Neutrophil (primary cell): ENCODE measurements around the gene RPP14.

Source experiments
- H3K27ac ChIP-seq: fragments of 200-600 bp; sonication (generic); 2 replicates; pipeline ENCODE4 v1.5.1; 2016; ENCODE audit warnings: mild to moderate bottlenecking, moderate library complexity
- H3K27me3 ChIP-seq: fragments of 200-600 bp; sonication (generic); 2 replicates; pipeline ENCODE4 v1.6.0; 2016; ENCODE audit warnings: mild to moderate bottlenecking
- H3K36me3 ChIP-seq: fragments of 200-600 bp; sonication (generic); 2 replicates; pipeline ENCODE4 v1.5.1; 2017
- H3K4me1 ChIP-seq, 2 experiments: fragments of 200-600 bp in 1 of 2; sonication (generic) in 1 of 2; 1 replicate in 1 of 2; 2 replicates in 1 of 2; pipeline versions ENCODE4 v1.5.1 to v1.6.1; 2013 to 2016; ENCODE audit warnings: low read depth in 1 of 2, low read length in 1 of 2, mild to moderate bottlenecking in 1 of 2, moderate library complexity in 1 of 2; ENCODE audit not compliant: control insufficient read depth in 1 of 2, insufficient read depth in 1 of 2
- H3K4me3 ChIP-seq, 2 experiments: fragments of 200-600 bp in 1 of 2; sonication (generic) in 1 of 2; 1 replicate in 1 of 2; 2 replicates in 1 of 2; pipeline ENCODE4 v1.5.1; 2013 to 2016; ENCODE audit warnings: low read depth in 1 of 2, low read length in 1 of 2, mild to moderate bottlenecking in 1 of 2, moderate library complexity in 1 of 2
- H3K9me3 ChIP-seq: fragments of 200-600 bp; sonication (generic); 2 replicates; pipeline ENCODE4 v1.5.1; 2016
- TF ChIP-seq, protein P1 (sequence below): fragments of 200-600 bp; sonication (generic); IDR thresholded peaks from 2 replicates; pipeline ENCODE4 v1.5.1; 2016; ENCODE audit warnings: antibody characterized with exemption

The RPP14 gene

DNA sequence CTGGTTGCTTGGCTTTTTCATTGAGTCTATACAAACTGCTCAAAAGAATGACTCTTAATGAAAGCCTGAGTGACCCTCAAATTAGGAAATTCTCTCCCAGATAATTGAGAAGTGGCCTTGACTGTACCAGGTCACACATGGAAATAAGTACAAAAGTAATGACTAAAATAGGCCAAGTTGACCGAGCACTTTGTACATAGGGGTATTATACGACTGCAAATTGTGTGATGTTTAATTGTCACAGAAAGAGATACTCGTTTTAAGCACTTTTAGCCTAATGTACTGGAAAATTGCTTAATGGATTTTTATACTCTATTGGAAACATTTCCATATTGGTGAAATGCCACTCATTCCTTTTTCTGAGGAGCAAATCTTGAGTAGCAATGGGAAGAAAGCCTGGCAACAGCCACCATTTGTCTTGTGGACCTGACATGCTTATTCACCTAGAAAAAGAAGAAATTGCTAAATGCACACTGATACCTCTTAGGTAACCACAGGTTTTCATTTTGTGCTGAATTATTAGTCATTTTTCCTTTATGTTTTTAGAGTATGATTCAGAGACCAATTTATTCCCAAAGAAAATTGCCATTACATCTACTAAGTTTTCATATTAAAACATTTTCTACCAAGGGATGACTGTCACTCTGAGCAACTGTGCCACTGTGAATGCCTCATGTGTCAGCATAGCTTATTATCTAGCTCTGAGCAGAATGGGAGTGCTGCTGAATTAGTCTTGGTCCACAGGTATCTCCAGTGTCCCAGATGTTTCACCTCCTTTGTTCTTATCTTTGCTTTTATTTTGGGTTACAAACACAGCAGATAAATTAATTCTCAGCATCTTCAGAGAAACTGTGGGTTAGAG is 17.7 kb downstream of the RPP14 start:
- no peak overlapping the region for H3K27ac ChIP-seq
- no peaks in the 10 kb centered on the region for H3K27me3 ChIP-seq
- peaks cover 0 to 4% of the 10 kb centered on the region in 2 experiments for H3K4me1 ChIP-seq
- no peak overlapping the region for H3K4me3 ChIP-seq
- TF ChIP-seq, protein P1, sequence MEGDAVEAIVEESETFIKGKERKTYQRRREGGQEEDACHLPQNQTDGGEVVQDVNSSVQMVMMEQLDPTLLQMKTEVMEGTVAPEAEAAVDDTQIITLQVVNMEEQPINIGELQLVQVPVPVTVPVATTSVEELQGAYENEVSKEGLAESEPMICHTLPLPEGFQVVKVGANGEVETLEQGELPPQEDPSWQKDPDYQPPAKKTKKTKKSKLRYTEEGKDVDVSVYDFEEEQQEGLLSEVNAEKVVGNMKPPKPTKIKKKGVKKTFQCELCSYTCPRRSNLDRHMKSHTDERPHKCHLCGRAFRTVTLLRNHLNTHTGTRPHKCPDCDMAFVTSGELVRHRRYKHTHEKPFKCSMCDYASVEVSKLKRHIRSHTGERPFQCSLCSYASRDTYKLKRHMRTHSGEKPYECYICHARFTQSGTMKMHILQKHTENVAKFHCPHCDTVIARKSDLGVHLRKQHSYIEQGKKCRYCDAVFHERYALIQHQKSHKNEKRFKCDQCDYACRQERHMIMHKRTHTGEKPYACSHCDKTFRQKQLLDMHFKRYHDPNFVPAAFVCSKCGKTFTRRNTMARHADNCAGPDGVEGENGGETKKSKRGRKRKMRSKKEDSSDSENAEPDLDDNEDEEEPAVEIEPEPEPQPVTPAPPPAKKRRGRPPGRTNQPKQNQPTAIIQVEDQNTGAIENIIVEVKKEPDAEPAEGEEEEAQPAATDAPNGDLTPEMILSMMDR = no peak
- H3K36me3 ChIP-seq = peaks cover 6% of the 10 kb centered on the region
- no peaks in the 10 kb centered on the region for H3K9me3 ChIP-seq

DNA sequence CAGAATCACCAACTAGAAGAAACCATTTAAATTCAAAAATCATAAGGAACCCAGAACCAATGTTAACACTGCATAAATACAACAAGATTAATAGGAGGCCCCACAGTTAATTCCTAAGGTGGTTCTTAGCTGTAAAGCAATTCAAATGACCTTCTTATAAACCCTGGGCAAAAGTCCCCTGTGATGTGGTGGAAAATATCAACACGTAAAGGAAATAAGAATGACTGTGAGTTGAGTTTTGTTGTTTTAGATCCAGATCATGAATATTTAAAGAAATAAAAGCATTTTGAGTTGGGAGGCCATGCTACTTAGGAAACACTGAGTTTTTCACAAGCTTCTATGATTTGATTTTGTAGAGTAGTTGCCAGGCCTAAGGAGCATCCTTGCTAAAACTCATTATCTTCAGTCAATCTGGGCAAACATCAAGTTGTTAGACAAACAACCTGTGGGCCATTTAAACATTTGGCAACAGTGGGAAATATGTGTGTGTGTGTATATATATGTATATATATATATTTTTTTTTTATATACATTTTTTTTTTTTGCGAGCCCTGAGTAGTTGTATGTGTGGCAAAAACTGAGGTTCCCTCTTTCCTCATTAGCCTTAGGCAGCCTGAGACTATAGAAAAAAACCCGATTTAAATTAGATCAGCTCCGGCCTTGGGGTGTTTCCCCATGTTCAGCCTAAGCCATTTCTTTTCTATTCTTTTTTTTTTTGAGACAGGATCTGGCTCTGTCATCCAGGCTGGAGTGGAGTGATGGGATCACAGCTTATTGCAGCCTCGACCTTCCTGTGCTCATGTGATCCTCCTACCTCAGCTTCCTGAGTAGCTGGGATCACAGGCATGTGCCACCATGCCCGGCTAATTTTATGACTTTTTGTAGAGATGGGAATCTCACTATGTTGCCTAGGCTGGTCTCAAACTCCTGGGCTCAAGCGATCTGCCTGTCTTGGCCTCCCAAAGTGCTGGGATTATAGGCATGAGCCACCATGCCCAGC is 18.6 kb downstream of the RPP14 start:
- Histone ChIP-seq H3K4me1 (peaks cover 0 to 4% of the 10 kb centered on the region in 2 experiments), H3K27ac (no peak overlapping the region), H3K9me3 (no peaks in the 10 kb centered on the region), H3K36me3 (no peaks in the 10 kb centered on the region), H3K4me3 (no peak overlapping the region), H3K27me3 (no peaks in the 10 kb centered on the region)
- TF ChIP-seq, protein P1 = no peak

DNA sequence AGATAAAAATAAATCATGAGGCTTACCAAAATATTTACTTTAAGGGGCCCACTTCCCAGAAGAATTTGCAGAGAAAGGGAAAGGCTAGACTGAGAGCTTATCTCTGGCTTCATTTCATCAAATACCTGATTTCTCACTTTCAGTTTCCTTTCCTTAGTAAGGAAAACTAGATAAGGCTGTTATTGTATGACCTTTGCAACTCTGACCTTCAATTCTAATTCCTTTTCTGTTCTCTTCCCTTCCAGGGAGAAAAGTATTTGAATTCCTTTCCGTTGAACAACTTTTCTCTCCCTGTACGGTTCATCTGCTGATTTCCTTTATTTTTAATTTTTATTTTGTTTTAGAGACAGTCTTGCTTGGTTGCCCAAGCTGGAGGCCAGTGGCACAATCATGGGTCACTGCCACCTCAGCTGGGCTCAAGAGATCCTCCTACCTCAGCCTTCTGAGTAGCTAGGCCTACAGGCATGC is 19.5 kb downstream of the RPP14 start:
- H3K9me3 ChIP-seq = no peaks in the 10 kb centered on the region
- no peaks in the 10 kb centered on the region for H3K36me3 ChIP-seq
- no peak overlapping the region for H3K4me3 ChIP-seq
- H3K4me1 ChIP-seq = peaks cover 0 to 4% of the 10 kb centered on the region in 2 experiments
- H3K27ac ChIP-seq = no peak overlapping the region
- H3K27me3 ChIP-seq = no peaks in the 10 kb centered on the region
- TF ChIP-seq, protein P1 = no peak

DNA sequence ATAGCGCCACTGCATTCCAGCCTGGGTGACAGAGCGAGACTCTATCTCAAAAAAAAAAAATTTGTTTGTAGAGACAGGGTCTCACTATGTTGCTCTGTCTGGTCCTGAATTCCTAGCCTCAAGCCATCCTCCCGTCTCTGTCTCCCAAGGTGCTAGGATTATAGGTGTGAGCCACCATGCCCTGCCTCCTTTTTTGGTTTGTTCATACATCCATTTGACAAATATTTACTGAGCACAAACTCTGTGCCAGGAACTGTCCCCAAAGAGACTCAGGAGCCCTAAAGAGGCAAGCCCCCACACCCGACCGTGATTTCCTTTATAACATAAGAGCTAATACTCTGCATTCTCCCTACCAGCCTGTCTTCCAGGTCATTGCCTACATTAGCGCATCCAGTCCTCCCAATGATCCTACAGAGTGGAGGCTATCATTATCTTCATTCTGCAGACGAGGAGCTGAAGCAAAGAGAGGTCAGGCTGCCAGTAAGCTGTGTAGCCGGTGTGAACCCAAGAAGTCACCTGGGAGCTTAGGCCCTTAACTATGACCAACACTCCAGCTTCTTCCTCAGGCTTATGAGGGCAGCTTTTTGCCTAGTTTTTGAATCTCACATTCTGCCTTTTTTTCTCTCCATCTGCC is 20.3 kb downstream of the RPP14 start:
- Histone ChIP-seq H3K9me3 (no peaks in the 10 kb centered on the region), H3K4me1 (no peaks in the 10 kb centered on the region), H3K36me3 (no peaks in the 10 kb centered on the region), H3K27ac (no peak overlapping the region), H3K4me3 (no peak overlapping the region), H3K27me3 (no peaks in the 10 kb centered on the region)
- TF ChIP-seq, protein P1 = no peak
